ENCODE results near the gene CYS1.
A peak's percentile ranks its signal among the peaks of the same experiment; 100 is the strongest.

CYS1 gene

GRCh38 chr2:10043906-10044601 lies 36.2 kb downstream of the CYS1 start:
- Histone ChIP-seq H3K27me3 (ENCODE audit: low read depth) (no peaks in the 10 kb centered on the region), H3K36me3 (replicated peaks) (peaks cover 13% of the 10 kb centered on the region), H3K4me1 (peaks cover 3% of the 10 kb centered on the region), H3K4me3 (peak overlapping the region; percentile 33), H3K9me3 (no peaks in the 10 kb centered on the region)
- in situ Hi-C loops (cut with MboI; ENCODE audit: low sequenced_read_pairs), result no loop called here
- peak; percentile 75 to 97 for DNase-seq (ENCODE audit: low spot score in 2 of 2)

- no peaks in the 10 kb centered on the region for H3K9me3 ChIP-seq
- DNase-seq (ENCODE audit: low spot score in 2 of 2), result peak; percentile 81 to 94
- in situ Hi-C loops (cut with MboI; ENCODE audit: low sequenced_read_pairs), result no loop called here
- peaks cover 3% of the 10 kb centered on the region for H3K4me1 ChIP-seq
- H3K27me3 ChIP-seq (ENCODE audit: low read depth), result no peaks in the 10 kb centered on the region
- H3K4me3 ChIP-seq, result peak within 1 kb of the TSS; percentile 33
- peaks cover 9% of the 10 kb centered on the region for H3K36me3 ChIP-seq (replicated peaks)
Measured at GRCh38 chr2:10043256-10043905, 36.8 kb downstream of the CYS1 start, which contains the start of gene KLF11. Gene KLF11, plus strand, starts transcription at chr2:10043550. Its CDS starts 167 bp downstream, at chr2:10043717.

DNA sequence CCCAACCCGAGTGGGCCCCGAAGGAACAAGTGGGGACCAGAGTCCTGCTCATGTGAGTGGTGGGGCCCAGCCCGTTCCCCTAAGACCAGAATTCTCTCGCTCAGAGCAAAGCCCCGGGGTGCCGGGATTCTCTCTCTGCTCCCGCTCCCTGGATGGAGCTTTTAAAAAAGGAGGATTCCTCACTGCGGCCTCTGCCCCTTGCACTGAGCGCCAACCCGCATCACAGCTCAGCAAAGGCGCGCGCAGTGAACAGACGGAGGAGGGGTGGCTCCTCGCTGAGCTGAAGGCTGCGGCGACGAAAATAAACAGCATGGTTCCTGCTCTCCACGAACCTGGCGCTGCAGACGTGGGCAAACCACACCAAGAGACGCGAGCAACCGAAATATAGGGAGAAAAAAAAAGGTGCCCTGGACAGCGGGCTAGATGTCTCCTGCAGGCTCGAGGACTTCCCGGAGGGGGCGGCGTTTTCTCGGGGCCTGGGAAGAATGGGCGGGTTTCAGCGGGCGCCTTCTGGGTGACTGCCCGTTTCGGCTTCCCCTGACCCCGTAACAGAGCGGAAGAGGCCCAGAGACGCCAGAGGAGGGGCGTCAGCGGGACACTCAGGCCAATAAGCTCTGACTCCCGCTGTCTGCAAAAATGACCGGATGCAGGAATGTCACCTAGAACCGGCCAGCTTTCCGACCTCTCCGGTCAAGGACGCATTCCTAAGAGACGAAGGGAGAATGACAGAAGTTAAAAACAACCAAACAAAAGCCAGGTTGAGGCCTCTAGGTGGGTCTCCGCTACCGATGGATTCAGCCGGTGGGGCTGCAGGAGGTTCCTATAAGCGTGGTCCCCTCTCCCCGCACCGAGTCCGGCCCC lies 37.7 kb downstream of the CYS1 start:
- DNase-seq (ENCODE audit: low spot score in 2 of 2), result peak in 1 of 2 experiments; percentile 17
- Histone ChIP-seq H3K4me1 (peaks cover 3% of the 10 kb centered on the region), H3K9me3 (no peaks in the 10 kb centered on the region), H3K36me3 (replicated peaks) (peaks cover under 1% of the 10 kb centered on the region), H3K4me3 (no peak overlapping the region), H3K27me3 (ENCODE audit: low read depth) (no peaks in the 10 kb centered on the region)
- in situ Hi-C loops (cut with MboI; ENCODE audit: low sequenced_read_pairs), result no loop called here

- DNase-seq (ENCODE audit: low spot score in 2 of 2), result no peak
- H3K36me3 ChIP-seq (replicated peaks), result no peaks in the 10 kb centered on the region
- peaks cover 3% of the 10 kb centered on the region for H3K4me1 ChIP-seq
- H3K27me3 ChIP-seq (ENCODE audit: low read depth), result no peaks in the 10 kb centered on the region
- H3K4me3 ChIP-seq, result no peak overlapping the region
- no peaks in the 10 kb centered on the region for H3K9me3 ChIP-seq
- in situ Hi-C loops (cut with MboI; ENCODE audit: low sequenced_read_pairs), result no loop called here
Measured at GRCh38 chr2:10041711-10042110, 38.5 kb downstream of the CYS1 start.

DNA sequence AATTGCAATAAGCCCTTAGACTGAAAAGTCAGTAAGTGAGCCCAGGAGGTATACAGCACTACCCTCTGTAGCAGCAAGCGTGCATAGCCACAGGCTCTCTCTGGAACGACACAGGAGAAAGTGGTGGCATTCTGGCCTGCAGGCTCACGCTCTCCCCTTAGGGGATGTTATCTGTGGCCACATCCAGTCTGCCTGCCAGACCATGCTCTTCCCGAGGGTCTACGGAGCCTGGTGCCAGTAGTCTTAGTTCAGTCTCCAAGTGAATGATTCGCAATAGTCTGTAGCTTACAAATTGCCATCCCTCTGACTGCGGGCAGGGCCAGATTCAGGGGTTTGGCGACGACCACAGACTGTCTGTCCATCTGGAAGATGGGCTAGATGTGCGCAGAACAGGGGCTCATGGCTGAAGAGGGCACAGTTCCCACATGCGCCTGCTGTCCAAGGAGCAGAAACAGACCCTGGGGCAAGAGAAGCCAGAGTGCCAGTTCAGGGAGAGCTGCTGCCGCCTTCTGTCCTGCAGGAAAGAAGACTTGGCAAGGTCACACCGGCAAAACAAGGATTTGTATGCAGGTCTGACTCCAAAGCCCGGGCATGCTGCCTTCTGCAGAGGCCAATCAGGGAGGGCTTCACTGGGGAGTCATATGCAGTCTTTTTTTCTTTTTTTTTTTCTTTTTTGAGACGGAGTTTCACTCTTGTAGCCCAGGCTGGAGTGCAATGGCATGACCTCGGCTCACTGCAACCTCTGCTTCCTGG lies 40.4 kb downstream of the CYS1 start:
- no peak overlapping the region for H3K4me3 ChIP-seq
- DNase-seq (ENCODE audit: low spot score in 2 of 2), result no peak

GRCh38 chr2:10038716-10039115 lies 41.5 kb downstream of the CYS1 start:
- H3K4me3 ChIP-seq, result no peak overlapping the region
- in situ Hi-C loops (cut with MboI; ENCODE audit: low sequenced_read_pairs), result no loop called here
- H3K4me1 ChIP-seq, result no peaks in the 10 kb centered on the region
- no peaks in the 10 kb centered on the region for H3K27me3 ChIP-seq (ENCODE audit: low read depth)
- DNase-seq (ENCODE audit: low spot score in 2 of 2), result no peak
- no peaks in the 10 kb centered on the region for H3K36me3 ChIP-seq (replicated peaks)
- H3K9me3 ChIP-seq, result no peaks in the 10 kb centered on the region

More for the DNA sequence above, 40.4 kb downstream of the CYS1 start:
- H3K4me1 ChIP-seq, result peaks cover 3% of the 10 kb centered on the region
- in situ Hi-C loops (cut with MboI; ENCODE audit: low sequenced_read_pairs), result no loop called here
- H3K27me3 ChIP-seq (ENCODE audit: low read depth), result no peaks in the 10 kb centered on the region
- H3K9me3 ChIP-seq, result no peaks in the 10 kb centered on the region
- no peaks in the 10 kb centered on the region for H3K36me3 ChIP-seq (replicated peaks)

DNA sequence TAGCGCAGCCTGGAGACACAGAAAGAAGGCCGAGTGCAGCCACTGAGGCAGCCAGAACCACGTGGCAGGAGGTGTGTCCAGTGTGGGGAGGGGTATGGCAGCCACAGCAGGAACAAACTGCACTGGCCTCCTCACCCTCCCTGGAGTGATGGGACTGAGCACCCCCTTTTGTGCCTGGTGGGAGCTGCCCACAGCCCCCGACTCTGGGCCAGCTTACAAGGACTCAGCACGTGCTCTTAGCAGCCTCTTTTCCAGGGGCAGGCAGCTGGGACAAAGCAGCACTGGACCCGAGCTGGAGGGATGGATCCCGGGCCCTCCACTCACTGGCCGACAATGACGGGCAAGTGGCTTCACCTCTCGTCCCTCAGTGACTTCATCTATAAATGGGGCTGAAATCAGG lies 42.1 kb downstream of the CYS1 start:
- in situ Hi-C loops (cut with MboI; ENCODE audit: low sequenced_read_pairs), result no loop called here
- H3K27me3 ChIP-seq (ENCODE audit: low read depth), result no peaks in the 10 kb centered on the region

DNA sequence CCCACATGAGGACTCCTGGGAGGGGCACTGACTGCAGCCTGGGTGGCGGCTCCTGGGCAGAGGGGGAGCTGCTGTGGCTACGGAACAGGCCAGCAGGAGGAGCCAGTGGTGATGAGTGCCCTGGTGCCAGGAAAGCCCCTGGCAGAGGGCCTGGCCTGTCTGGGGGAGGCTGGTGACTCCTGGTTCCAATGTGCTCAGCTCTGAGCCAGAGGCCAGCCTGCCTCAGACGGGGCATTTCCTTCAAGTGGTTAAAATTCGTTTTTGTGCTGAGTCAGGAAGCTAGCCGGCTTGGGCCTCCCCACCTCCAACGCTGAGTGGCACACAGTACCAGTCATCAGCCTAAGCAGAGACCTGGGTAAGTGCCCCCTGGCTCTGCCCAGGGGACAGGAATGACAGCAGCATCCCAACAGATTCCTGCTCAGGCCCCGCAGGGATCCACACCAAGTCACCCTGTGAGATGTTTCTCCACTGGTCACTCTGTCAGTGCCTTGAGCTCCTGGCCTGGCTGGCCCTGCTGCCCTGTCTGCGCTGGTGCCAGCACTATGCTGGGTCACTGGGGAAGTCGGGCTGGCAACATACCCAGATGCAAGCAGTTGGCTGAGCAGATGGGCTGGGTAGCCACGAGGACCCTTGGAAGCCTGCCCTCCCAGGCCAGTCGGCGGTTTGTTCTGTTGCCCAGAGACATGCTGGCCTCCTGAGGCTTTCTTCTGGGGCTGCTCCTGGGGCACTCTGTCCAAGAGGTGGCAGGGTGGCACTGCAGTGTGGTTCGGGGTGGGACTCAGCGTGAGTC lies 43.9 kb downstream of the CYS1 start:
- in situ Hi-C loops (cut with MboI; ENCODE audit: low sequenced_read_pairs), result no loop called here
- no peaks in the 10 kb centered on the region for H3K9me3 ChIP-seq
- no peak overlapping the region for H3K4me3 ChIP-seq
- H3K4me1 ChIP-seq, result no peaks in the 10 kb centered on the region
- no peaks in the 10 kb centered on the region for H3K36me3 ChIP-seq (replicated peaks)
- no peak for DNase-seq (ENCODE audit: low spot score in 2 of 2)
- H3K27me3 ChIP-seq (ENCODE audit: low read depth), result no peaks in the 10 kb centered on the region

More for the DNA sequence above, 42.1 kb downstream of the CYS1 start:
- Histone ChIP-seq H3K36me3 (replicated peaks) (no peaks in the 10 kb centered on the region), H3K4me3 (no peak overlapping the region), H3K4me1 (no peaks in the 10 kb centered on the region), H3K9me3 (no peaks in the 10 kb centered on the region)
- no peak for DNase-seq (ENCODE audit: low spot score in 2 of 2)

DNA sequence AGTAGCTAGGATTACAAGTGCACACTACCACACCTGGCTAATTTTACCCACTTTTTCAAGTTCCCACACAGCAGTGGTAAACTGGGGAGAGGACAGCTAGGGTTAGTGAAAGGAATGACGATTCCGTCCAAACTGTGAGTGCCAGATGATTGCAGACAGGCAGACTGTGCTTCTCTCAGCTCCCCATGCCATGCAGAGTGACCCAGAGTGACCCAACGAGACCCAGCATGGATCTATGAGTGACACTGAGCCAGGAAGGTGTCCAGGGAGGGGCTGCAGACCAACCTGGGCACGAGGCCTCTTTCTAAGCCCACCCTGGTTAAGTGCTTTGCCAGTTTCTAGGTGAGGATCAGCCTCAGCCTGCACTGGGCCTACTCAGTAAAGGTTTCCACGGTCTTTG lies 44.6 kb downstream of the CYS1 start:
- in situ Hi-C loops (cut with MboI; ENCODE audit: low sequenced_read_pairs), result no loop called here
- no peak for DNase-seq (ENCODE audit: low spot score in 2 of 2)
- no peaks in the 10 kb centered on the region for H3K36me3 ChIP-seq (replicated peaks)
- H3K9me3 ChIP-seq, result no peaks in the 10 kb centered on the region
- no peaks in the 10 kb centered on the region for H3K27me3 ChIP-seq (ENCODE audit: low read depth)
- H3K4me1 ChIP-seq, result no peaks in the 10 kb centered on the region
- no peak overlapping the region for H3K4me3 ChIP-seq

GRCh38 chr2:10035053-10035422 lies 45.2 kb downstream of the CYS1 start:
- Histone ChIP-seq H3K9me3 (no peaks in the 10 kb centered on the region), H3K4me1 (no peaks in the 10 kb centered on the region; the same call in 1 of the 2 replicates), H3K36me3 (replicated peaks) (no peaks in the 10 kb centered on the region), H3K4me3 (no peak overlapping the region), H3K27me3 (ENCODE audit: low read depth) (no peaks in the 10 kb centered on the region)
- in situ Hi-C loops (cut with MboI; ENCODE audit: low sequenced_read_pairs), result no loop called here
- no peak for DNase-seq (ENCODE audit: low spot score in 2 of 2)

- Histone ChIP-seq H3K4me3 (no peak overlapping the region), H3K36me3 (replicated peaks) (no peaks in the 10 kb centered on the region), H3K4me1 (peaks cover 4% of the 10 kb centered on the region), H3K27me3 (ENCODE audit: low read depth) (no peaks in the 10 kb centered on the region), H3K9me3 (no peaks in the 10 kb centered on the region)
- in situ Hi-C loops (cut with MboI; ENCODE audit: low sequenced_read_pairs), result no loop called here
- DNase-seq (ENCODE audit: low spot score in 2 of 2), result no peak
Measured at GRCh38 chr2:10034333-10035052, 45.7 kb downstream of the CYS1 start.

- no peaks in the 10 kb centered on the region for H3K27me3 ChIP-seq (ENCODE audit: low read depth)
- DNase-seq (ENCODE audit: low spot score in 2 of 2), result no peak
- peaks cover 15% of the 10 kb centered on the region for H3K4me1 ChIP-seq
- H3K9me3 ChIP-seq, result no peaks in the 10 kb centered on the region
- no peak overlapping the region for H3K4me3 ChIP-seq
- in situ Hi-C loops (cut with MboI; ENCODE audit: low sequenced_read_pairs), result no loop called here
- no peaks in the 10 kb centered on the region for H3K36me3 ChIP-seq (replicated peaks)
Measured at GRCh38 chr2:10033251-10034006, 46.8 kb downstream of the CYS1 start.
